Astrocyte (in vitro differentiated cells and primary cell): Measurements from ENCODE around the gene BMP6. TPM values are rescaled to one million over a fixed set of nuclear protein-coding genes. Genes with fewer than 3 reads are reported as not detected.

Experiments used
- DNase-seq: peaks from one replicate; pipeline ENCODE4 v3.0.0-alpha.2; 2010; ENCODE audit warnings: low read depth
- FAIRE-seq: peaks from 2 replicates; lab custom pipeline; 2011; peaks lifted over from hg19 to GRCh38; lab: Jason Lieb, UNC
- H2AFZ ChIP-seq: 2 replicates; pipeline ENCODE4 v1.6.0; 2012; ENCODE audit warnings: low read depth, low read length, inconsistent platforms
- H3K27ac ChIP-seq: 2 replicates; pipeline ENCODE4 v1.5.1; 2011; ENCODE audit warnings: low read depth, low read length, inconsistent platforms
- H3K27me3 ChIP-seq: 2 replicates; pipeline ENCODE4 v1.6.0; 2011; ENCODE audit warnings: low read length, inconsistent platforms; ENCODE audit not compliant: insufficient read depth
- H3K36me3 ChIP-seq: 2 replicates; pipeline ENCODE4 v1.5.1; 2011; ENCODE audit warnings: low read length, inconsistent platforms; ENCODE audit not compliant: insufficient read depth
- H3K4me1 ChIP-seq: 2 replicates; pipeline ENCODE4 v1.5.1; 2011; ENCODE audit warnings: low read length, inconsistent platforms; ENCODE audit not compliant: insufficient read depth
- H3K4me2 ChIP-seq: 2 replicates; pipeline ENCODE4 v1.6.0; 2012; ENCODE audit warnings: low read length, inconsistent platforms
- H3K4me3 ChIP-seq: 2 replicates; pipeline ENCODE4 v1.5.1; 2011; ENCODE audit warnings: low read depth, mild to moderate bottlenecking, low read length, inconsistent platforms; ENCODE audit not compliant: insufficient read depth
- H3K79me2 ChIP-seq: 2 replicates; pipeline ENCODE4 v1.6.0; 2012; ENCODE audit warnings: mild to moderate bottlenecking, low read length, inconsistent platforms; ENCODE audit not compliant: insufficient read depth
- H3K9ac ChIP-seq: 2 replicates; pipeline ENCODE4 v1.6.0; 2012; ENCODE audit warnings: mild to moderate bottlenecking, low read length, inconsistent platforms
- H3K9me3 ChIP-seq: 2 replicates; pipeline ENCODE4 v1.5.1; 2012; ENCODE audit warnings: low read depth, mild to moderate bottlenecking, low read length, inconsistent platforms; ENCODE audit not compliant: insufficient read depth
- H4K20me1 ChIP-seq: 2 replicates; pipeline ENCODE4 v1.6.0; 2012; ENCODE audit warnings: low read length, inconsistent platforms; ENCODE audit not compliant: insufficient read depth
- H3K27ac Mint-ChIP-seq: one replicate; pipeline ENCODE4 v1.8.0; 2021; ENCODE audit warnings: mild to moderate bottlenecking, mixed read lengths; ENCODE audit not compliant: unreplicated experiment
- H3K27me3 Mint-ChIP-seq: one replicate; pipeline ENCODE4 v1.8.0; 2021; ENCODE audit warnings: low read depth, mixed read lengths; ENCODE audit not compliant: unreplicated experiment
- H3K36me3 Mint-ChIP-seq: one replicate; pipeline ENCODE4 v1.8.0; 2021; ENCODE audit warnings: low read depth, mixed read lengths; ENCODE audit not compliant: unreplicated experiment
- H3K4me1 Mint-ChIP-seq: one replicate; pipeline ENCODE4 v1.8.0; 2021; ENCODE audit warnings: low read depth, mixed read lengths; ENCODE audit not compliant: unreplicated experiment
- H3K4me3 Mint-ChIP-seq: one replicate; pipeline ENCODE4 v1.8.0; 2021; ENCODE audit warnings: mild to moderate bottlenecking, moderate library complexity, mixed read lengths; ENCODE audit not compliant: unreplicated experiment
- H3K9me3 Mint-ChIP-seq: one replicate; pipeline ENCODE4 v1.8.0; 2021; ENCODE audit warnings: mild to moderate bottlenecking, mixed read lengths; ENCODE audit not compliant: unreplicated experiment
- CTCF ChIP-seq: IDR thresholded peaks from 2 replicates; pipeline ENCODE4 v1.5.1; 2011; ENCODE audit warnings: low read depth, mild to moderate bottlenecking, inconsistent platforms, low read length, moderate library complexity; ENCODE audit not compliant: insufficient read depth
- EZH2 ChIP-seq: IDR thresholded peaks from 2 replicates; pipeline ENCODE4 v1.6.1; 2012; ENCODE audit warnings: mild to moderate bottlenecking, low read length, inconsistent platforms; ENCODE audit not compliant: insufficient read depth
- total RNA-seq: library from RNA; stranded (reverse); gene quantifications from 2 replicates; pipeline ENCODE4 v1.2.1, GENCODE V29; 2021

The BMP6 gene
- total RNA-seq, 1 donor from 2014 or later: 2.8 TPM

- no peak for DNase-seq
- H3K27me3 Mint-ChIP-seq: no peaks in the 10 kb centered on the region
- H3K4me3 Mint-ChIP-seq: no peak overlapping the region
- no peak overlapping the region for H2AFZ ChIP-seq
- H3K27ac Mint-ChIP-seq: no peak overlapping the region
- H4K20me1 ChIP-seq: no peaks in the 10 kb centered on the region
- H3K4me2 ChIP-seq: no peak overlapping the region
- peaks cover 12% of the 10 kb centered on the region for H3K4me1 Mint-ChIP-seq
- TF ChIP-seq CTCF (no peak), EZH2 (no peak)
- no peaks in the 10 kb centered on the region for H3K9me3 ChIP-seq
- FAIRE-seq: no peak
- H3K36me3 ChIP-seq: peaks cover 36% of the 10 kb centered on the region
- no peaks in the 10 kb centered on the region for H3K27me3 ChIP-seq
- H3K9me3 Mint-ChIP-seq: peaks cover 2% of the 10 kb centered on the region
- H3K27ac ChIP-seq: no peak overlapping the region
- peaks cover 25% of the 10 kb centered on the region for H3K36me3 Mint-ChIP-seq
- no peaks in the 10 kb centered on the region for H3K4me1 ChIP-seq
- H3K4me3 ChIP-seq: no peak overlapping the region
- H3K9ac ChIP-seq: no peak overlapping the region
- H3K79me2 ChIP-seq: no peaks in the 10 kb centered on the region
Observed at GRCh38 chr6:7878401-7878964, 152.6 kb downstream of the BMP6 start.

GRCh38 chr6:7879043-7879442 is 153.1 kb downstream of the BMP6 start:
- H3K27me3 Mint-ChIP-seq: no peaks in the 10 kb centered on the region
- H3K4me1 Mint-ChIP-seq: peaks cover 12% of the 10 kb centered on the region
- Histone ChIP-seq H3K36me3 (peaks cover 41% of the 10 kb centered on the region), H4K20me1 (peaks cover 1% of the 10 kb centered on the region), H3K4me3 (no peak overlapping the region), H2AFZ (no peak overlapping the region), H3K27me3 (no peaks in the 10 kb centered on the region), H3K9ac (no peak overlapping the region), H3K9me3 (no peaks in the 10 kb centered on the region), H3K4me1 (no peaks in the 10 kb centered on the region), H3K27ac (no peak overlapping the region), H3K79me2 (no peaks in the 10 kb centered on the region), H3K4me2 (no peak overlapping the region)
- peaks cover 2% of the 10 kb centered on the region for H3K9me3 Mint-ChIP-seq
- H3K36me3 Mint-ChIP-seq: peaks cover 25% of the 10 kb centered on the region
- no peak for FAIRE-seq
- no peak overlapping the region for H3K4me3 Mint-ChIP-seq
- H3K27ac Mint-ChIP-seq: no peak overlapping the region
- DNase-seq: no peak
- TF ChIP-seq EZH2 (no peak), CTCF (no peak)

GRCh38 chr6:7879579-7879978 is 153.7 kb downstream of the BMP6 start:
- Histone ChIP-seq H3K9me3 (no peaks in the 10 kb centered on the region), H3K9ac (no peak overlapping the region), H3K4me1 (no peaks in the 10 kb centered on the region), H3K27ac (no peak overlapping the region), H3K4me2 (no peak overlapping the region), H3K27me3 (no peaks in the 10 kb centered on the region), H2AFZ (no peak overlapping the region), H3K36me3 (peaks cover 47% of the 10 kb centered on the region), H4K20me1 (peaks cover 7% of the 10 kb centered on the region), H3K79me2 (no peaks in the 10 kb centered on the region), H3K4me3 (no peak overlapping the region)
- peaks cover 2% of the 10 kb centered on the region for H3K9me3 Mint-ChIP-seq
- no peak for FAIRE-seq
- DNase-seq: no peak
- no peak overlapping the region for H3K27ac Mint-ChIP-seq
- peaks cover 29% of the 10 kb centered on the region for H3K36me3 Mint-ChIP-seq
- peaks cover 12% of the 10 kb centered on the region for H3K4me1 Mint-ChIP-seq
- no peak overlapping the region for H3K4me3 Mint-ChIP-seq
- TF ChIP-seq CTCF (no peak), EZH2 (no peak)
- H3K27me3 Mint-ChIP-seq: no peaks in the 10 kb centered on the region
